Fibroblast of lung (primary cell): Measurements from ENCODE around the gene CXADR. TPM values are rescaled to one million over a fixed set of nuclear protein-coding genes. Genes with fewer than 3 reads are reported as not detected.
"Not testable (repeated sequence)": the region's sequence is repeated elsewhere in the genome, so short reads cannot be mapped to it uniquely, and the experiment has no call there.

Experiments used
- DNase-seq, 2 donors: peaks; one replicate each; pipeline versions ENCODE4 v3.0.0 to v3.0.0-alpha.2; 2010; ENCODE audit warnings: low read depth in 2 of 2
- H2AFZ ChIP-seq: 2 replicates; pipeline ENCODE4 v1.5.1; 2012; ENCODE audit warnings: low read length, control low read depth, inconsistent platforms
- H3K27ac ChIP-seq: 2 replicates; pipeline ENCODE4 v1.5.1; 2011; ENCODE audit warnings: low read length, control low read depth; ENCODE audit not compliant: insufficient read depth
- H3K27me3 ChIP-seq: 2 replicates; pipeline ENCODE4 v1.5.1; 2011; ENCODE audit warnings: mild to moderate bottlenecking, low read length; ENCODE audit not compliant: control insufficient read depth, insufficient read depth
- H3K36me3 ChIP-seq: 2 replicates; pipeline ENCODE4 v1.5.1; 2011; ENCODE audit warnings: low read length; ENCODE audit not compliant: control insufficient read depth, insufficient read depth
- H3K4me1 ChIP-seq: 2 replicates; pipeline ENCODE4 v1.5.1; 2011; ENCODE audit warnings: low read length; ENCODE audit not compliant: control insufficient read depth, insufficient read depth; ENCODE audit errors: extremely low read depth
- H3K4me2 ChIP-seq: 2 replicates; pipeline ENCODE4 v1.5.1; 2011; ENCODE audit warnings: low read length, control low read depth; ENCODE audit not compliant: insufficient read depth; ENCODE audit errors: extremely low read depth
- H3K4me3 ChIP-seq, 4 experiments: fragments of 200-600 bp in 1 of 4; sonication (generic) in 1 of 4; replicated peaks in 1 of 4; 2 replicates each; pipeline ENCODE4 v1.5.1; 2011 to 2016; ENCODE audit warnings: low read length in 4 of 4, low read depth in 3 of 4, mild to moderate bottlenecking in 3 of 4, control low read depth in 2 of 4, inconsistent platforms in 1 of 4, mixed read lengths in 1 of 4; ENCODE audit not compliant: insufficient read depth in 1 of 4; ENCODE audit errors: control extremely low read depth in 1 of 4
- H3K79me2 ChIP-seq: 2 replicates; pipeline ENCODE4 v1.5.1; 2012; ENCODE audit warnings: mild to moderate bottlenecking, low read length, inconsistent platforms; ENCODE audit not compliant: control insufficient read depth, insufficient read depth
- H3K9ac ChIP-seq: 2 replicates; pipeline ENCODE4 v1.5.1; 2011; ENCODE audit warnings: mild to moderate bottlenecking, low read length, control low read depth; ENCODE audit not compliant: insufficient read depth
- H3K9me3 ChIP-seq: 2 replicates; pipeline ENCODE4 v1.5.1; 2012; ENCODE audit warnings: low read depth, low read length; ENCODE audit not compliant: control insufficient read depth, insufficient read depth
- H4K20me1 ChIP-seq: 2 replicates; pipeline ENCODE4 v1.5.1; 2011; ENCODE audit warnings: low read length; ENCODE audit not compliant: control insufficient read depth, insufficient read depth; ENCODE audit errors: extremely low read depth
- EZH2 ChIP-seq: IDR thresholded peaks from 2 replicates; pipeline ENCODE4 v1.5.1; 2012; ENCODE audit warnings: low read length, control low read depth, mild to moderate bottlenecking; ENCODE audit errors: missing control alignments
- polyA plus RNA-seq, 2 donors: library from polyadenylated mRNA; depleted of rRNA in 1 of 2; stranded (reverse) in 1 of 2; unstranded in 1 of 2; fragments of >200 nt; gene quantifications; 2 replicates each; pipeline ENCODE4 v1.2.1, GENCODE V29; 2011 to 2012; ENCODE audit warnings: missing spikeins in 1 of 2
- total RNA-seq: library from RNA; depleted of rRNA; stranded (reverse); fragments of >200 nt; gene quantifications from 2 replicates; pipeline ENCODE4 v1.2.1, GENCODE V29; 2014
- TF ChIP-seq, protein P1 (sequence below), 2 donors: IDR thresholded peaks in 1 of 2; conservative IDR thresholded peaks in 1 of 2; 1 replicate in 1 of 2; 2 replicates in 1 of 2; pipeline ENCODE4 v1.5.1; 2011 to 2012; ENCODE audit warnings: low read length in 2 of 2, control low read depth in 1 of 2, inconsistent platforms in 1 of 2, low read depth in 1 of 2, mild to moderate bottlenecking in 1 of 2

The CXADR gene
- total and polyA plus RNA-seq, 2 donors (not counting 1 experiment from before 2014, with no cell fraction given), result 0.69 to 9.9 TPM

DNA sequence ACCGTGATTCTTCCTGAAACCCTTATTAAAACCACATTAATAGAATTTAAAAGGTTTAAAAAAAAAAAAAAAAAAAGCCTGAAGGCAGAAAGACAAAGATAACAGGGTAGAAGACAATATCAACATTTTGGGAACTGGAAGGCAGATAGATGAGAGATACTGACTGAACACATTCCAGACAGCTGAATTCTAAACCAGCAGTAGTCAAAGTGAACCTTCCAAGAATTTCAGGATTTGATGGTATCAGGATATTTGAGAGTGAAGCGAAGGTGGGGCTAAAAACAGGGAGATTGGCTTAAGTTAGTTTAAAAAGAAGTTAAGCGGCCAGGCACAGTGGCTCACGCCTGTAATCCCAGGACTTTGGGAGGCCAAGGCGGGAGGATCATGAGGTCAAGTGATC is 5.3 kb upstream of the CXADR start:
- no peak for DNase-seq
- H3K4me3 ChIP-seq, result no peak overlapping the region
- no peak overlapping the region for H3K27ac ChIP-seq
- TF ChIP-seq, protein P1, sequence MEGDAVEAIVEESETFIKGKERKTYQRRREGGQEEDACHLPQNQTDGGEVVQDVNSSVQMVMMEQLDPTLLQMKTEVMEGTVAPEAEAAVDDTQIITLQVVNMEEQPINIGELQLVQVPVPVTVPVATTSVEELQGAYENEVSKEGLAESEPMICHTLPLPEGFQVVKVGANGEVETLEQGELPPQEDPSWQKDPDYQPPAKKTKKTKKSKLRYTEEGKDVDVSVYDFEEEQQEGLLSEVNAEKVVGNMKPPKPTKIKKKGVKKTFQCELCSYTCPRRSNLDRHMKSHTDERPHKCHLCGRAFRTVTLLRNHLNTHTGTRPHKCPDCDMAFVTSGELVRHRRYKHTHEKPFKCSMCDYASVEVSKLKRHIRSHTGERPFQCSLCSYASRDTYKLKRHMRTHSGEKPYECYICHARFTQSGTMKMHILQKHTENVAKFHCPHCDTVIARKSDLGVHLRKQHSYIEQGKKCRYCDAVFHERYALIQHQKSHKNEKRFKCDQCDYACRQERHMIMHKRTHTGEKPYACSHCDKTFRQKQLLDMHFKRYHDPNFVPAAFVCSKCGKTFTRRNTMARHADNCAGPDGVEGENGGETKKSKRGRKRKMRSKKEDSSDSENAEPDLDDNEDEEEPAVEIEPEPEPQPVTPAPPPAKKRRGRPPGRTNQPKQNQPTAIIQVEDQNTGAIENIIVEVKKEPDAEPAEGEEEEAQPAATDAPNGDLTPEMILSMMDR (conservative IDR thresholded peaks at IDR 0.05 in 1 of 2, IDR thresholded peaks at IDR 0.05 in 1 of 2; ENCODE audit: low read depth in 1 of 2, low read length in 2 of 2), result no peak
- TF ChIP-seq EZH2, result no peak
- no peaks in the 10 kb centered on the region for H3K27me3 ChIP-seq
- no peaks in the 10 kb centered on the region for H4K20me1 ChIP-seq
- no peaks in the 10 kb centered on the region for H3K79me2 ChIP-seq
- no peak overlapping the region for H2AFZ ChIP-seq
- H3K4me2 ChIP-seq, result no peak overlapping the region
- H3K9ac ChIP-seq, result no peak overlapping the region
- no peaks in the 10 kb centered on the region for H3K9me3 ChIP-seq
- H3K36me3 ChIP-seq, result no peaks in the 10 kb centered on the region
- H3K4me1 ChIP-seq, result no peaks in the 10 kb centered on the region

DNA sequence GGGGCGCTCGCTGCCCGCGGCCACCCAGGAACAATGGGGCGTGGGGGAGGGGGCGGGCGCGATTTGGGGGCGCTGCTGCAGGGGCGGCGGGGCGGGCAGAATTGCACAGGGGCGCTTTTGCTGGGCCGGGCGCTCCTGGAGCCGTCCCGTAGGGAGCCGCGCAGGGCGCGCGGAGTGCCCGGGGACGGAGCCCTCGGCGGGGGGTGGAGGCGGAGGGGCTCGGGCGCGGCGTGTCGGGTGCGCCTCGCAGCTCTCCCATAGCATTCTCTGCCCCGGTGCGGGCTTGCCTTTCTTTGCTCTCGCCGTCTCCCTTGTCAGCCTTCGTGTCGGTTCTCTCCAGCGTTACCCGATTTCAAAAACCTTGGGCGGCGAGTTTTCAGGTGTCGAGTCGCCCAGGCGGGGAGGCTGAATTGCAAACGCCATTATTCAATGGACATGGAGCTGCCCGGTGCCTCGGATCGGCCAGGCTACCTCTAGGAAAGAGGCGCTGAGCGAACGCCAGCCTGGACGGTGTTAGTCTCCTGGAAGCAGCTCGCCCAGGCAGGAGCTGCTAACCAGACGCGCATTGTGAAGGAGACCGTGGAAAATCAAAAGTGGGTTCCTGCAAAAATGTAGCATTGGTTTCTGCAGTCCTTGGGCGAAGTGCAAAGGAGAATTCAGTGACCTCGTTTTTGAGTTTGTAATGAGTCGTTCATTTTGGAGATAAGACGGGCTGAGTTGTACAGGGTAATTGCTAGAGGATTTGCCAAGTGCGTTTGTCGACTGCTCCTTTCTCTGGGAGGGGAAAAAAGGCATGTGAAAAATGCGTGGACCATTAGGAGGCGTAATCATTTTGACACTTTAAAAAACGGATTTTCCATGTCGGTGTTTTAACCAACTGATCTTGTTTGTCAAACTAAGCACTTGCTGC is 626 bp downstream of the CXADR start:
- no peaks in the 10 kb centered on the region for H3K36me3 ChIP-seq
- no peaks in the 10 kb centered on the region for H4K20me1 ChIP-seq
- H3K4me3 ChIP-seq, result peak overlapping the region; percentile 50 to 73 (median 59)
- H3K4me2 ChIP-seq, result peak overlapping the region; percentile 82
- peaks cover 2% of the 10 kb centered on the region for H3K27me3 ChIP-seq
- peak overlapping the region; percentile 58 for H2AFZ ChIP-seq
- DNase-seq, result peak; percentile 29 to 61
- no peak overlapping the region for H3K9ac ChIP-seq
- peak; percentile 53 for TF ChIP-seq EZH2
- TF ChIP-seq, protein P1 (conservative IDR thresholded peaks at IDR 0.05 in 1 of 2, IDR thresholded peaks at IDR 0.05 in 1 of 2; ENCODE audit: low read depth in 1 of 2, low read length in 2 of 2), result no peak
- H3K4me1 ChIP-seq, result peaks cover 2% of the 10 kb centered on the region
- H3K27ac ChIP-seq, result no peak overlapping the region
- no peaks in the 10 kb centered on the region for H3K79me2 ChIP-seq
- no peaks in the 10 kb centered on the region for H3K9me3 ChIP-seq

DNA sequence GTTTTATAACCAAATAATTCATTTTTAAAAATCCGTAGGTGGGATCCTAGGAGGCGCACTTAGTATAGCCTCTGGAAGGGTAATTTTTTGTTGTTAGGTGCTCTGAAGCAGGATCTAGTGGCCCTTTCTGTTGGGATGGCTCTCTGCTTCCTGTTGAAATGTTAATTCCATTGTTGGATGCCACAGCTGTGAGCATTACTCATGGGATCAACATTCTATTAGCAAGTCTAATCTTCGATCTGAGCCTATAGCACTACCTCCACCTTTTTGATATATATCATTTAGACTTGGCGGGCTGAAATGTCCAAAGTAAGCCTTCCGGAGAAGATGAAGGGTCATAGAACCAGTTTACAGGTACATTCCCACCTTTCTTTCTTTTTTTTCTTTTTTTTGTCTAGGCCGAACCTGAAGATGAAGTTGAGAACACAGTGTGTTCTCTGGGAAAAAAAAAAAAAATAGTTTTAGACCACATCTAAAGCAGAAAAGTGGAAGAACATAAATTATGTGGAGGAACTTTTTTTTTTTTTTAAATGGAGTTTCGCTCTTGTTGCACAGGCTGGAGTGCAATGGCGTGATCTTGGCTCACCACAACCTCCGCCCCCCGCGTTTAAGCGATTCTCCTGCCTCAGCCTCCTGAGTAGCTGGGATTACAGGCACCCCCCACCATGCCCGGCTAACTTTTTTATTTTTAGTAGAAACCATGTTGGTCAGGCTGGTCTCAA is 1.4 kb downstream of the CXADR start:
- Histone ChIP-seq H3K4me2 (no peak overlapping the region), H3K79me2 (no peaks in the 10 kb centered on the region), H3K4me1 (peaks cover 2% of the 10 kb centered on the region), H3K27me3 (peaks cover 2% of the 10 kb centered on the region), H3K4me3 (peak overlapping the region in 2 of 4 experiments; percentile 67 to 73), H2AFZ (no peak overlapping the region), H4K20me1 (no peaks in the 10 kb centered on the region), H3K36me3 (no peaks in the 10 kb centered on the region), H3K9me3 (no peaks in the 10 kb centered on the region), H3K9ac (no peak overlapping the region), H3K27ac (no peak overlapping the region)
- TF ChIP-seq, protein P1 (conservative IDR thresholded peaks at IDR 0.05 in 1 of 2, IDR thresholded peaks at IDR 0.05 in 1 of 2; ENCODE audit: low read depth in 1 of 2, low read length in 2 of 2), result no peak
- peak; percentile 3 for TF ChIP-seq EZH2
- DNase-seq, result peak in 1 of 2 donors; percentile 60

DNA sequence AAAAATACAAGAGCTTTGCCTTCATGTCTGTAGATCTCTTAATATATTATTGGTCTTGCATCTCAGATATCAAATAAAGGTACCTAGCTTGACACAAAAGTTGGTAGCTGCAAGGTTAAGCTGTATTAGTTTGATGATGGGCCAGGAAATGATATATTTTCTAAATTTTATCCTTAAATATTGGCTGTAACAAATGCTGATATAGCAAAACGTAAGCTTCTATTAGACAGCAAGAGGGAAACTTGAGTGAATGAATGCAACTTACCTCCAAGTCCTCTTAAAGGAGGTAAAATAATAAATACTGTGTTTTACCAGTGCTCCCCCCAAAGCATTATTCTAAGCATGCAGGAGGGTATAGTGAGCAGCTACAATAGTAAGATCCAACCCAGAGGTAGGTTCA is 4.2 kb downstream of the CXADR start:
- H3K9me3 ChIP-seq, H3K9ac ChIP-seq, H4K20me1 ChIP-seq, H3K4me2 ChIP-seq, H3K4me1 ChIP-seq, H2AFZ ChIP-seq, H3K4me3 ChIP-seq, H3K36me3 ChIP-seq, DNase-seq, H3K27ac ChIP-seq, H3K27me3 ChIP-seq, H3K79me2 ChIP-seq: not testable (repeated sequence)
